NCI-H226 (cell line): Measurements from ENCODE around the gene SSPN.
A peak's percentile ranks its signal among the peaks of the same experiment; 100 is the strongest.

Source experiments
- DNase-seq: peaks from one replicate; pipeline ENCODE4 v3.0.0-alpha.2; 2015

The SSPN gene

DNA sequence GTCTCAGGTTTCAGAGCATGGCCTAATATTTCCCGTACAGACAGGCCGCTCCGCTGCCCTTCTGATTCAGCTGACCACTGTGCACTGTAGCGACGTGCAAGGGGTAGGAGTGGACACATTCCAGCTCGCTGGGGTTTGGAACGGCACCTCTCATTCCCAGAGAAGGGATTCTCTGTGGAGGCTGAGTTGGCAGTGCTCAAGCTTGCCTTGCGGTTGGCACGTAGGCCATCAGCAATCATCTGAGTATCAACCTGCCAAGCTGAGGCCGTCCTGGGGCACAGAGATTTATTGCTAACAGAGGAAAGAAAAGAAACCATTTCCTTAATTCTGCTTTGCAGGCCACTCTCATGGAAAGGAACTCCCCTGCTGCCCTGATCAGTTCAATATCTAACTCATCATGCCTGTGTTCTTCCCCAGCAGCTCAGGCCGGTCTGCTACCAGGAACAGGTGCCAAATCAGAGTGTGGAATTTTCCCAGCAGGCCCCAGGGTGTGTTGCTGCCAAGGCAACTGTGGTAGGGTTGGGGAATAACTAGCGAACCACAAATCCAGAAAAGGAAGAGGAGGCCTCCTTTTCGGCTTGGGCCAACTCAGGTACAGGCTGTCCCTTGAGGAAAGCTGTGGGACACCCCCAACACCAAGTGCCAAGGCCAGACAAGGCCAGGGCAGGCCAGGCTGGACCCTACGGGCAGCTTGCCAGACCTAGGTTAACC lies 92.5 kb downstream of the SSPN start:
- peak; percentile 33 for DNase-seq

DNA sequence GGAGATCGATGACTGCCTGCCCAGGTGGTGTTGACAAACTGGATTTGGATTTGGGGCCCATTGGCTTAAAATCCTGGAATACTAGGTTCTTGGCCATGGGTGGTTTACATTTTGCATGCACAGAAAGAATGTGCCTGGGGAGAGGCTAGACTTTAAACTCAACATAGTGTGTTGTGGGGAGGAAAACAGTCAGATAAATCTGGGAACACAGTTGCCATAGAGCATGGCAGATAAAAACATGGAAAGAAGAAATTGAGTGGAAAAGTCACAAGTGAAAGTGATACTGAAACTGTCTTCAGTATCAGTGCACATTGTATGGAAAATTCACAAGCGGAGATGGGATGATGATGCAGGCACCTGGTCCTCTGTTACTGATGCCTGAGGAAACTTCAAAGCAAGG lies 95.2 kb downstream of the SSPN start:
- DNase-seq: no peak

GRCh38 chr12:26292596-26292995 lies 97.2 kb downstream of the SSPN start:
- no peak for DNase-seq

- DNase-seq: no peak
These were observed 98.2 kb downstream of the SSPN start for GRCh38 chr12:26293612-26294011.

DNA sequence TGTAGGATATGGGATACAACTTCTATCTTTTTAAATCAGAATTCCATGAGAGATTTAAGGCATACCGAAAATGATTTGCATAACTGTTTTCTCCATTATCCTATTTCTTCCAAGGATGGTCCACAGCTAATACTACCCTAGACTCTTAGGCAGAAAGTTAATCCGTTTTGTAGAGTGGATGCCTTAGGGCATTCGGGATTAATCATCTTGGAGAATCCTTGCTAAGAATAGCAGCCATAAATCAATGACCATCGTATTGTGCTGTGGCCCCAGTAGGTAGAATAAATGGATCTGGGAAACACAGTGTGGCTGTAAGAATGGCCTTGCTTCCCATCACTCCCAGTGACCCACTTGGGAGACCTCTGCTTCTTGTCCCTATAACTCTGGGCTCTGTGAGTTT lies 99.6 kb downstream of the SSPN start:
- no peak for DNase-seq

DNA sequence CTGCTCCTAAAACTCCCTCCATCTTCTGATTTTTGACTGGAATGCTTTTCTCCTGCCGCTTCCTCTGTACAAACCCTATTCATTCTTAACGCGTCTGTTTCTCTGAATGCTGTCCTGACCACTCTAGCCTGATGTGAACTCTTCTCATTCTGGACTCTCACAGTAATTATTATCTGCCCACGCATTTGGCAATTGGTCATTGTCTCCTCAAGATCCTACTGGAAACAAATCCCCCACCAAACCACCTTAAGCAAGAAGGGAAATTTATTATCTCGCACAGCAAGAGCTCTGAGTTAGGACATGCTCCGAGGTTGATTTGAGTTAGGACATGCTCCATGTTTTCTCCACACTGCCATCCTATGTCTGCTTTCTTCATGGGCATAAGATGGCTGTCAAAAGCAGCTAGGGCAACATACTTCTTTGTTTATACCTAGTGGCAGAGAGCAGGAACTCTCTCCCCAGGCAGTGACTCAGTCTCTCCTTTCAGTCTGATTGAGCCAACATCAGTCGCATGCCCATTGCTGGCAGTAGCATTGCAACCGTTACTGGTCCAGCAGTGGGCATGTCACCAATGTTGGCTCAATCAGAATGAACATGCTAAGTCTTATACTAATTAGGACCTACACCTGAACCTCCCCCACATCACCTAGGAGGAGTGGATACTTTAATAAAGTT lies 102.2 kb downstream of the SSPN start:
- no peak for DNase-seq

- DNase-seq: peak; percentile 77
These were observed 103.6 kb downstream of the SSPN start for GRCh38 chr12:26298785-26299621.

DNA sequence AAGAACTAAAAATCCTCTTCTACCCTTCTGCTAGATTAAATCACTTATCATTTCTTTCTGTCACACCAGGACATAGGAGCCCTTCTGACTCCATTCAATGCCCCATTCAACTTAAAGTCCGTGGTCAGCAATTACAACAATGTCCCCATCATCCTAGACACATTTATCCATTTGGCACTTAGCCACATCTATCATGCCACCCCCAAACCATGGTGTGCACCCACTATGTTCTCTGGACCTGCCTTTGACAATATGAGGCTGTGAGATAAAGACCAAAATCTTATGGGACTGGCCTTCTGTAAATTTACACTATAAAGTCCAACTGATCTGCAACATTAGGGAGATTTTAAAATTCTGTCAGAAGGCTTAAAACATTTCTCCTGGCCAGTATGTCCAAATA lies 104.4 kb downstream of the SSPN start:
- DNase-seq: no peak
